ENCODE measurements around the gene PAAF1.

Gene PAAF1

DNA sequence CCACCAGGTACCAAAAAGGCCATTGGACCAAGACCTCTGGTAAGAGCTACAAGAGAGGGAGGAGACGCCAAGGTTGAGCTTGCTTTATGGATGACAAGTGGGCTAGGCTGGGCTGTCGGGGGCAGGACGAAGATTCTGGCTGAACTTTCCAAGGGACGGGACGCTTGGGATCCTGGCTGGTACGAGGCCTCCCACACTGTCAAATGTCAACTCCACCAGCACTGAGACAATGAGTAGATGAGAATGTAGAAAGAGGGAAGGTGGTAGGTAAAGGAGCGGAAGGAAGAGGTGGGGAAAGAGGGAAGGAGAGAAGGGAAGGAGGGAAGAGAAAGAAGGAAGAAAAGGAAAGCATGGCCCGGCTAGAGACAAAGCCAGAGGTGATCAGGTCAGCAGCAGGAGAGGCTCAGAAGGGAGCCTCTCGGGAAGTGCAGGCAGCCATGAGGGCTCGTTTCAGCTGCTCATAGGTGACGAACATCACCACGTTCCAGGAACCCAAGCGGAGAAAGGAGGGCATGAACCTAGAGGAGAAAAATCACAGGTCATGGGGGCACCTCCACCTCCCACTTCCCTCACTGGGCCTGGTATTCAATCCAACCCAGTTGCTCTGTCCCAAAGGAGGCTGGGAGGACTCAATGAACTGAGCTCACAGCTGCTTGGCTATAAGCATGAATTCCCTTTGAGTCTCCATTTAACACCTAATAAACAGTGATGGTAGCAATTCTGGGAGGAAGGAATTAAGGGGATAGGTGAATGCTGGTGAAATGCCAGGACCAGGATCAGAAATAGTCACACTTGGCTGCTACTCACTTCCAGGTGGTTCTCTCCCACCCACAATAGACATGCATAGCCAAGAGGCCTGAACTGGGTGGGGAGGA is 98.0 kb downstream of the PAAF1 start:
- no peak for DNase-seq

DNA sequence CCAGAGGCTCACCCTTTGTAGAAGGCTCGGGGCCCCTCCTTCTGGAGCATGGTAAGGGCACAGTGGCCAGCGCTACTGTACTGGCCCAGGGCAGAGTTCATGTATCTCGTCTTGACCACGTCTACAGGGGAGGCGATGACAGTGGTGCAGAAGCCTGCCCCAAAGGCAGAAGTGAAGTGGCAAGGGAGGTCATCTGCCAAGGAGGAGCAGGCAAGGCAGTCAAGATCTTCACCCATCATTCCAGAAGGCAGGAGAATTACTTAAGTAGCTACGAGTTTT is 98.6 kb downstream of the PAAF1 start:
- no peak for DNase-seq

DNA sequence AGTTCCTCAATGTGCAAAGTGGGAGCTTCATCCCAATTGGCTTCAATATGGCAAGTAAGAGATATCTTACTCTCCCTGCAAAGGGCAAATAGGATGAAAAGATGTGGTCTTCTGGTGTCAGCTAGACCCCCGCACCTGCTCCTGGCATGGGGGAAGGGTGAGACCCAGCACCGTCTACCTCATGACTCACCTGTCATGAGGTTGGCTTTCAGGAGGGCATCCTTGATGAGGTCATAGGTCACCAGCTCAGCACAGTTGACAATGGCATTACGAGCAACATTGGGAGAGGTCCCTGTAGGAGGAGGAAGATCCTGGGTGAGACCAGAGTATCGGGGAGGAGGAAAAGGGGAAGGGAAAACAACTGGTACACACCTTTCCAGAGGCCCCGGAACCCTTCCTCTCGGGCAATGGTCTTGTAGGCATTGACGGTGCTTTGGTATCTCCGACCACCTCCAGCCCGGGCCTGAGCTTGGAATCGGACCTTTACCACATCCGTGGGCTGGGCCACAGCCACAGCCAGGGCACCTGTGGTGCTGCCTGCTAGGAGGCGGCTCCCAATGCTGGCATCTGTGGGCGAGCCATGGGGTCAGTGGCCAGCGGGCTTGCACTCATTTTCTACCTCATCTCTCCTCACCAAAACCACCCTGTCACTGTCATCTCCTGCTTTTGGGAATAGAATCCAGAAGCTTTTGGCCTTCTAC is 99.8 kb downstream of the PAAF1 start:
- DNase-seq: no peak

DNA sequence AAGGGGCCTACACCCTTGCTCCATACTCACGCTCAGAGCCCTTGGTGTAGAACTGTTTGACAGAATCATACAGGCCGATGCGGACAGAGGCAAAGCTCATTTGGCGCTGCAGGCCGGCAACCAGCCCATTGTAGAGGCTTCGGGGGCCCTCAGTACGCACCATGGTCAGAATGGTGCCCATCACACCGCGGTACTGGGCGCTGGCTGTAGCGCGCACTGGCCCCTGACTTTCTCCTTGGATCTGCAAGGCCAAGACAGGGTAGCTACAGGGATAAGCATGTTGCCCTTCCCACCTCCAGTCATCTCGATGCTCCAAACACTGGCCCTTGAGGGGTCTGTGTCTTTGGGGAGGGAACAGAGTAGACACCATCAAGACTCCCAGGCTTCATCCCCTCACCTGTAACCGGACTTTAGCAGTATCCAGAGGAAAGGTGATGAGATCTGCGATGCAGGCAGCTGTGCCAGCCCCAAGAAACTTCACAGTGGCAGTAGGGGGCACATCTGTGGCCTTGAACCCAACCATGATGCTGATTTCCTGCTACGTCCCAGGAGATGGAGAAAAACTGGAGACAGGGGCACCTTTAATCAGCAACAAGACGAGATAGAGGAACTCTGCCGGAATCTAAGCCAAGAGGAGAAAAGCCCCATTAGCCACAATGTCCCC is 101.2 kb downstream of the PAAF1 start:
- no peak for DNase-seq

DNA sequence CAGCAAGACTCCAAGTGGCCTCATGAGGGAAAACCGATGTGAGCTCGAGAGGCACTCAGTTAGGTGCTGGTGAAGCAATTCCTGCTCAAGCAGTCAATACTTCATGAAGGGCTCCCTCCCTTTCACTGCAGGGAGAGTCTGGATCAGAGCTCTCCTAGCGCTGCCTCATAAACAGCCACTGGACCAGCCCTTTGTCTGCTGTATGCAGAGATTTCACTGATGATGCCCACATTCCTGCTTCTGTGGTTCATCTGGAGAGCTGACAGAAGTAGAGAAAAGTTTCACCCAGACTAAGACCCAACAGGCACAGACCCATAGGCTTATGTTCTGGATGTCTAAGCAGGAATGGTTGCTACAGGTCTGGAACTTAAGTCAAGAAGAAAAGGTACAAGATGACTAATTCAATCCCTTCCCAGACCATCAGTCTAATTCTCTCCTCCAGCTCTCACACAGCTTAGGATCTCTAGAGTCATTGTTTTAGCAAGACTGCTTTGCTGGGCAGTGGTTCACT is 101.8 kb downstream of the PAAF1 start:
- DNase-seq: no peak

DNA sequence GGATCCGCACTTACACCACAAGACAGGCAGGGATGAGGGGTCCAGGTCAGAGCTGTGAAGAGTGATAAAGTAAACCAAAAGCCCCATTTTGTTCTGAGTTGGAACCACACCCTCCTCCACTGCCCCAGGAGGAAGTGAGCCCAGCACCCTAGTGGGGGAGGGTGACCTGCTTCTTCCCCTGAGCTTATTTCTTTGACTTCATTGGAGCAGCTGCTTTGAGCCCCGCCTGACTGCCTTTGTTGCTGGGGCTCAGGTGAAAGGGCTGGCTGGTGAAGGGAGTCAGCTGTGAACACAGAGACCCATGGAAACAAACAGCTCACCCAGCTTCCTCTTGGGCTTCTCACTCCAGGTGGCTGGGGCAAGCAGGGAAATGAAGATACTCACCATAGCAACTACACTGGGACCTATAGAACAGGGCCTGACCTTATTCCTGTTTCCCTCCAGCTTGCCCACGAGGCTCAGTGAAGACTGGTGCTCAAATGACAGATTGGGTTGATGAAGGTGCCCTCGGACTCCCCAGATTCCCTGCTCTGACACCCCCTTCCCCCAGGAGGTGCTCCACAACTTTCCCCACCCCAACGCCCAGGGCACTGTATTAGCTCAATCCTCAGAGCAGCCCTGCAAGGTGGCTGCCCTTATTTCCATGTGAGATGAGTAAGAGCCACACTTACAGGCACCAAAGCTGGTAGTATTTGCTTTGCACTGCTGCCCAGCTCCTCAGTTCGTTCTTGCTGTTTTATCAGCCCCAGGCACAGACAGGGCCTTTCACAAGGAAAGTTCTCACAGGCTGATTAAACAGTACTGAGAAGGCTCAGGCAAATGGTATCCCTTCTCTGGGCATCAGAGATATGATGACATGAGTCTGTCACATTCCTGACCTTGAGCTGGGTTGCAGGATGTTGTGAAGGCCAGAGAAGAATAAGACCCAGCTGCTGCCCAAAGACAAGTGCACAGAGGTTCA is 103.5 kb downstream of the PAAF1 start:
- DNase-seq: peak; percentile 75
